ENCODE data around the gene HDAC9.

Gene HDAC9

DNA sequence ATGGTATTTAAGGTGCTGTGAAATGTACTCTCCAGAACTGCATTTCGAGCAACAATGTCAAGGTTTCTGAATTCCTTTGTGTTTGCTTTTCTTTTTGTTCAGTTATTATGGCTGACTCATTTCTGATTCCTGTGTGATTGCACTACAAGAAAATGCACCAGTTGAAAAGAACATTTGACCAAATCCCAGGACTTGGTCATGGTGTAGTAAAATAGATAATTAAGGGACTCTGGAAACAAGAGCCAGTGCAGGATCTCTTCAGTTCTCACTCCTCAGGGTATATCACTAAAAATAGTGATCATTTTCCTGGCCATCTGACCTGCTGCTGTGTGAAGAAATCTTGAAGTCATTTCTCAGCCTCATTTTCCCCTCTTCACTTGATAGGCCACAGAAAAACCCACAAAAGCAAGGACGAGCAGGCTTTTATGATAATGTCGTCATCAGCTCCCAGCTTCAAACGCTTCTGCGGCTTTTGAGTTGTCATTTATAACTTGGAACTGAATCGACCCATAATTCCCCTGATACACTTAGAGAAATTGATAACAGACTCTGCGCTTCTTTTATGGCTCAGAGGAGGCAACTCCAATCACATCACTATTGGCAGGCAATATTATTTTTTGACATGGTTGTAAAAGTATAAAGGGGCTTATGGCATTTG, 274.7 kb downstream of the HDAC9 start:
- Histone ChIP-seq H3K36me3 (no peaks in the 10 kb centered on the region), H3K27ac (no peak overlapping the region), H3K27me3 (no peaks in the 10 kb centered on the region), H3K9me3 (no peaks in the 10 kb centered on the region), H3K4me3 (no peak overlapping the region), H3K4me1 (no peaks in the 10 kb centered on the region)
- DNase-seq: no peak
- TF ChIP-seq, protein P1, sequence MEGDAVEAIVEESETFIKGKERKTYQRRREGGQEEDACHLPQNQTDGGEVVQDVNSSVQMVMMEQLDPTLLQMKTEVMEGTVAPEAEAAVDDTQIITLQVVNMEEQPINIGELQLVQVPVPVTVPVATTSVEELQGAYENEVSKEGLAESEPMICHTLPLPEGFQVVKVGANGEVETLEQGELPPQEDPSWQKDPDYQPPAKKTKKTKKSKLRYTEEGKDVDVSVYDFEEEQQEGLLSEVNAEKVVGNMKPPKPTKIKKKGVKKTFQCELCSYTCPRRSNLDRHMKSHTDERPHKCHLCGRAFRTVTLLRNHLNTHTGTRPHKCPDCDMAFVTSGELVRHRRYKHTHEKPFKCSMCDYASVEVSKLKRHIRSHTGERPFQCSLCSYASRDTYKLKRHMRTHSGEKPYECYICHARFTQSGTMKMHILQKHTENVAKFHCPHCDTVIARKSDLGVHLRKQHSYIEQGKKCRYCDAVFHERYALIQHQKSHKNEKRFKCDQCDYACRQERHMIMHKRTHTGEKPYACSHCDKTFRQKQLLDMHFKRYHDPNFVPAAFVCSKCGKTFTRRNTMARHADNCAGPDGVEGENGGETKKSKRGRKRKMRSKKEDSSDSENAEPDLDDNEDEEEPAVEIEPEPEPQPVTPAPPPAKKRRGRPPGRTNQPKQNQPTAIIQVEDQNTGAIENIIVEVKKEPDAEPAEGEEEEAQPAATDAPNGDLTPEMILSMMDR (IDR thresholded peaks at IDR 0.05): no peak
- intact Hi-C loops (cut with DNase I; ENCODE audit: low total_unique reads): no loop called here

DNA sequence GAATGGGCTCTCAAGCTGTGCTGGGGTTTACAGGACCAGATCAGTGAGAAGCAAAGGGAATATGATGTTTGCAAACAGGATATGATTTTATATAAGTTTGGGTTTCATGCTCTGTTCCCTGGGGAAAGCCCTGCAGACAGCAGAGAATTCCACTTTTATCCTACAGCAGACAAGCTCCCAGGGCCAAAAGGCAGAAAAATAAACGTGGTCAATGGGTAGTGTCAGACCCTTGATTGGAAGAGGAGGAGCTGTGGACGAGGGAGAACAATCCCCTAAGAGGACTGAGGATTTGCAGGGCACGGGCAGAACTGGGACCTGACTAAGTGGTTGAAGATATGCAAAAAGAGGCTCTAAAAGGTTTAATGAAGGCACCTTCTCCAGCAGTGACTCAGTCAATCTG, 275.3 kb downstream of the HDAC9 start:
- Histone ChIP-seq H3K27ac (no peak overlapping the region), H3K4me1 (no peaks in the 10 kb centered on the region), H3K27me3 (no peaks in the 10 kb centered on the region), H3K36me3 (no peaks in the 10 kb centered on the region), H3K4me3 (no peak overlapping the region), H3K9me3 (no peaks in the 10 kb centered on the region)
- TF ChIP-seq, protein P1 (IDR thresholded peaks at IDR 0.05): no peak
- intact Hi-C loops (cut with DNase I; ENCODE audit: low total_unique reads): no loop called here
- DNase-seq: no peak

DNA sequence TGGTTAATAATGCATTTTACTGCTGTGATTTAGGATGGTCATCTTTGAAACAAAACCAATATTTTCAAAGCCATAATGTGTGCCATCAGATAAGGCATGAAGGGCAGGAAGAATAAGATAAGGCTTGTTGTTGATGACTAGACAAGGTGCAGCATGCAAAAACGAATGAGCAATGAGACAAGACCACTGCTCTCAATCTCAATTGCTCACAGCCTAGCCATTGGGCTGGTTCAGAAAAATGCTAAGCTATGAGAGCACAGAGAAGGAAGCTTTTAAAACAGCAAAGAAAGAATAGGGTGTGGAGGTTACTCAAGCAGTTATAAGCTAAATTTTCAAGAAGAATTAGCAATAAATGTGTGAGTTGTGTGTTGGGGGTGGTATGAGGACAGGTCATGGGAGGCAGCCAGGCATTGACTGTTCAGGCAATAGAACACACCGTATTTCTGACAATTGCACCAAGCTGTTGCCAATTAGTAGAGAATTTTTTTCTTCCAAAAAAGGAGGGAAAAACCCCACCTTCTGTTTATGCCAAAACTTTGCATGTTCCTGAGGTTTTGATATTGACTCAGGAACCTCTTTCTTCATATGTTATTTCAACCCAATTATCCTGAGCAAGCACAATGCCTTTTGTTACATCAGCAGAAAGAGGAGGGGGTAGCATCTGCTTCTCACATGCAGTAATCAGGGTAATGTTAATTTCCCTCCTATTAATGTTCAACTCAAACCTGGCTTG, 276.5 kb downstream of the HDAC9 start:
- Histone ChIP-seq H3K27ac (no peak overlapping the region), H3K36me3 (no peaks in the 10 kb centered on the region), H3K4me1 (no peaks in the 10 kb centered on the region), H3K9me3 (no peaks in the 10 kb centered on the region), H3K4me3 (no peak overlapping the region), H3K27me3 (no peaks in the 10 kb centered on the region)
- intact Hi-C loops (cut with DNase I; ENCODE audit: low total_unique reads): no loop called here
- TF ChIP-seq, protein P1 (IDR thresholded peaks at IDR 0.05): no peak
- no peak for DNase-seq

DNA sequence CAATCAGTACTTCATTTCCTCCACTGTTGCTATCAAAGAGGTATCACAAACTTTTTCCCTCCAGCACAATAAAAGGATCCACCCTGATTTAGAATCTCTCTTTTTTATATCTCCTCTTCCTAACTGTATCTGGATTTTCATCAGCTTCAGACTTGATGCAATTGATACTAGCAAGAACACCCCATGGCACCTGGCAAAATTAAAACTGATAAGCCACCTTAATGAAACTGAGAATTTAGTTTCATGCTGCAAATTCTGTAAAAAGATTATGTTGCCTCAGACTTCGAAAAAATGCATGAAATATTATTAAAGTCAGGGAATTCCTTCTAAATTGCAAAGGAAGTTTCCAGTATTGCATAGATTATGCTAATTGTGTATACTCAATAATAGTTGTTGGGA, 277.0 kb downstream of the HDAC9 start:
- Histone ChIP-seq H3K4me1 (no peaks in the 10 kb centered on the region), H3K27me3 (no peaks in the 10 kb centered on the region), H3K27ac (no peak overlapping the region), H3K36me3 (no peaks in the 10 kb centered on the region), H3K9me3 (no peaks in the 10 kb centered on the region), H3K4me3 (no peak overlapping the region)
- TF ChIP-seq, protein P1 (IDR thresholded peaks at IDR 0.05): no peak
- DNase-seq: no peak
- intact Hi-C loops (cut with DNase I; ENCODE audit: low total_unique reads): no loop called here

DNA sequence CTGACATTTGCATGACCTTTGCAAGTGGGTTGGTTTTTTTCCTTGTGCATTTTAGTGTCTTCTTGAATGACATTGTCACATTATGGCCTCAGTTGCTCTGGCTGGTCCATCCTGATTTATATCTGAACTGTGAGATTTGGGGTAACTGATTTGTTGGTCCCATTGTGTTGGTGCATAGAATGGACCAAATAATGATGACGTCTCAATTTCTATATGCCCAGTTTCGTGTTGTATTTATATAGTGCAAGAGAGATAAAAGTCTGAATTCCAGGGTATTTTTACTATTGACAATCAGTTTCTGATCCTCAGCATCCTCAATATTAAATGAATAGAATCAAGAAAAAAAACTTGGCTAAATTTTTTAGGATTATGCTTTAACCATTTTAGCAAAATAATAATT, 281.8 kb downstream of the HDAC9 start:
- Histone ChIP-seq H3K4me1 (no peaks in the 10 kb centered on the region), H3K4me3 (no peak overlapping the region), H3K9me3 (no peaks in the 10 kb centered on the region), H3K27ac (no peak overlapping the region), H3K27me3 (no peaks in the 10 kb centered on the region), H3K36me3 (no peaks in the 10 kb centered on the region)
- TF ChIP-seq, protein P1 (IDR thresholded peaks at IDR 0.05): no peak
- no peak for DNase-seq
- intact Hi-C loops (cut with DNase I; ENCODE audit: low total_unique reads): no loop called here
